GM21723 (cell line): Measurements from ENCODE around the gene XKR8.
"Not testable (repeated sequence)": the region's sequence is repeated elsewhere in the genome, so short reads cannot be mapped to it uniquely, and the experiment has no call there.

Source experiments
- ATAC-seq: cut with Tn5 transposase; IDR thresholded peaks from one replicate; pipeline ENCODE4 v1.9.1; 2021; ENCODE audit warnings: mild to moderate bottlenecking, moderate library complexity; ENCODE audit not compliant: unreplicated experiment

Gene XKR8

DNA sequence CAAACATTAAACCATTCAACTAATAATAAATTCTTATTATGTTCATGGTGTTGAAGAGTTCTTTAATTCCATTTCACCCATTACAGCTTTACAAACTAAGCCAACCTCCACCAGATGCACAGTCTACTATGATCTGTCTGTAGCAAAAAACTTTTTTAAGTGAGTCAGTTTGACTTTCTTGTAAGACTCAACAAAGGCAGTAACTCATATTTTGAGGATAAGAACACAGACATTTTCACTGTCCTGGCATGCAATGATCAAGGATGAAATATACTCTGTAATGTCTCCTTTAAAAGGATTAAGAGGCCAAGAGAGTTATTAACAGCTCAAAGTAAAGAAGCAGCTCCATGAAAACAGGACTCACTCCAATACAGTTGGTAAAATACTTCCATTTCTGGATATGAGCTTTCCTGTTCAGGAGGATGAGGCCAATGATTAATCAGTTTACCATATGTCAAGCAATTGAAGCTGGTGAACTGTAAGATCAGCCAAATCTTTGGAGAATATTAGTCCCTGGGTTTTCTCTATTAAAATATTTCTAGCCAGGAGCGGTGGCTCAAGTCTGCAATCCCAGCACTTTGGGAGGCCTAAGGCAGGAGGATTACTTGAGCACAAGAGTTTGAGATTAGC, 20.6 kb downstream of the XKR8 start:
- ATAC-seq: no peak

DNA sequence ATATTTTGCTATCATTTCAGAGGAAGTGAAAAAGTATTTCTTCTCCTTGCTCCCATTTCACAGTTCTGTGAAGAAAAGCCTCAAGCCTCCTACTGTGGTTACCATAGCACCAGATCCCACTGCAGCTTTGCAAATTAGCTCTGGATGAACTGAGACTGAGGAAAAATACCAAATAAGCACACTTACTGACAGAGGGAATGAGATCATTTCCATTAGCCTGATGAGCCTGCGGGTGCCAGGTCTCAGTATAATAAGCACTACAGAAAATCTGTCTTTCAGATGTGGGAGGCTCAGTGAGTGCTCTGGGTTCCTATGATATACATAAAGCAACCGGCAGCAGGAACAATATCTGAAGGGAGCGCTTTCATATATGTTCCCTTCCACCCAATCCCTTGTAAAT, 21.4 kb downstream of the XKR8 start:
- no peak for ATAC-seq

DNA sequence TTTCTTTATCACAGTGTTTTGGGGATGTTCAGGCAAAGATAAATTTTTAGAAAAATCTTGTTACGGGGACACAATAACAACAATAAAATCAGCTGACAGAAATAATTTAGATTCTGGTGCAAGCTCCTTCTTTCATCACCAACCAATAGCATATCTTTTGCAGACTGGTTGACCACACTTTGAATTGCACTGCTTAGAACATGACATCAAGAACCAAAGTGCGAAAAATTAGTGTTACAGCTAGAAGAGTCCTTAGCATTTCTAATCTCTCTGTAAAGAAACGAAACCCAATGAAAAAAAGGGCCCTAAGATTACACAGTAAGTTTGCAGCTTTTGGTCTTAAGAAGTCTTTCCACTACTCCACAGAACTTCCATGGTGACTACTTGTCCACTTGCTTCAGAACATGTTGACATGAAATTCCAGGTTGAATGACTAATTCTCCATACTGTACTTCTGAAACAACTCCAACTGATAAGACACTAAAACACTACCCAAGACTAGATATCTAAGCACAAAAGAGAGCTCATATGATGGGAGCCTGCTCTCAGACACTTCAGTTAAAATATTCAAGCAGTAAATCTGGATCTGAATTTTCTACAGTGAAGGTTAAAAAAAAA, 31.3 kb downstream of the XKR8 start:
- no peak for ATAC-seq

DNA sequence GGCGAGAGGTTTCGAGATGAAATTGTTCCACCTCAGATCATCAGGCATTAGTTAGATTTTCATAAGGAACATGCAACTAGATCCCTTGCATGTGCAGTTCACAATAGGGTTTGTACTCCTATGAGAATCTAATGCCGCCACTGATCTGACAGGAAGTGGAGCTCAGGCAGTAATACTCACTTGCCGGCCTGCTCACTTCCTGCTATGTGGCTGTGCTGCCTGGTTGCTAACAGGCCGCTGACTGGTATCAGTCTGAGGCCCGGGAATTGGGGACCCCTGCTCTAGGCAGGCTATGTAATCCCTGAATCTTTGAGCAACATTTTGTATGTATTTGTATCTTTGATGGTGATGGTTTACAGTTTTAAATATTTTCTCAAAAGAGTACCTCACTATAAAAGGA, 32.5 kb downstream of the XKR8 start:
- no peak for ATAC-seq

DNA sequence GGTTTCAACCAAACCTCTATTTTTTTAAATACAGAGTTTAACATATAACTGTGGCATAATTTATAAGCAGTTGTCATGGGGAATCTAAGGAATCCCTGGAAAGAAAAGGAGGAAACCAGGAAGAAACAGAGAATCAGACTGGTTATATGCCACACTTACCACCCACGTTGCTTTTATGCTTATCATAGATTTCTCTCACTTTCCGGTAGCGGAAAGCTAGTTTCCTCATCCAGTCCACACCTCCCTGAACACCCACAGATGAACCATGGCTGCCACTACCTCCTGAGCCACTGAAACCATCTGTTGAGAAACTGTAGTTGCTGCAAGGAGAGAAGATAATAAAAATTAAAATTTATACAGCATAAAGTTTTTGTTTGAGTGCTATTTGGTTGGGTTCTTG, 33.5 kb downstream of the XKR8 start:
- ATAC-seq: no peak

DNA sequence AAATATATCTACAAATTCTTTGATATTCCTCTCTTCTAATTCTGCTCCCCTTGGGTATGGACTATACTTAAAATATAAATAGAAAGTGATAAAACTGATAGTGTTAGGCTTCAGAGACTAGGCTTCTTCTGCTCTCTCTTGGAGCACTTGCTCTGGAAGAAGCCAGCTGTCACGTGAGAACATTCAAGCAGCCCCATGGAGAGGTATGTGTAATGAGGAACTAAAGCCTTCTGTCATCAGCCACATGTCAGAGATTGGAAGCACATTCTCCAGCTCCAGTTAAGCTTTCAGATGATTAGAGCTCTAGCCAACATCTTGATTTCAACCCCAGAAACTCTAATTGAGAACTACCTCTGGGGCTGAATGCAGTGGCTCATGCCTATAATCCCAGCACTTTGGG, 34.3 kb downstream of the XKR8 start:
- ATAC-seq: no peak

DNA sequence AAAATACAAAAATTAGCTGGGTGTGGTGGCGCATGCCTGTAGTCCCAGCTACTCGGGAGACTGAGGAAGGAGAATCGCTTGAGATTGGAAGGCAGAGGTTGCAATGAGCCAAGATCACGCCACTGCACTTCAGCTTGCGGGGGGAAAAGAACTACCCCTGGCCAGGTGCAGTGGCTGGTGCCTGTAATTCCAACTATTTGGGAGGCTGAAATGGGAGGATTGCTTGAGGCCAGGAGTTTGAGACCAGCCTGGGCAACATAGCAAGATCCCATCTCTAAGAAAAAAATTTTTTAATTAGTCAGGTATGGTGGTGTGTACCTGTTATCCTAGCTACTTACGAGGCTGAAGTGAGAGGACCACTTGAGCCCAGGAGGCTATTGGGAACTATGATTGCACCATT, 34.8 kb downstream of the XKR8 start:
- not testable (repeated sequence) for ATAC-seq

DNA sequence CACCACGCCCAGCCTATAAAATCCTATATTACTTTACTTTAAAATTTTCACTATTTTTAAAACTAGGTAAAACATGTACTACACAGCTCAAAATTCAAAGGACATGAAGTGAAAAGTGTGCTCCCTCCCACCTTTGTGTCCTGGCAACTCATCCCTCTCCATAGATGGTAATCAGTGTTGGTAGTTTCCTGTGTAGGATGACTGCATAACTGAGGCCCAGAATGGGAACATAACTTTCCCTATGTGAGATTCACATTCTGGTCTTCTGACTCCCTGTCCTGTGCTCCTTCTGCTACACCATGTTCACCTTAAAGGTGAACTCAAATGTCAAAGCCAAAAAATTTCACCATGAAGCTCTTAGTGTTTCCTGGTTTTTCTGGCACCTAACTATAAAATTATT, 39.3 kb downstream of the XKR8 start:
- ATAC-seq: no peak

DNA sequence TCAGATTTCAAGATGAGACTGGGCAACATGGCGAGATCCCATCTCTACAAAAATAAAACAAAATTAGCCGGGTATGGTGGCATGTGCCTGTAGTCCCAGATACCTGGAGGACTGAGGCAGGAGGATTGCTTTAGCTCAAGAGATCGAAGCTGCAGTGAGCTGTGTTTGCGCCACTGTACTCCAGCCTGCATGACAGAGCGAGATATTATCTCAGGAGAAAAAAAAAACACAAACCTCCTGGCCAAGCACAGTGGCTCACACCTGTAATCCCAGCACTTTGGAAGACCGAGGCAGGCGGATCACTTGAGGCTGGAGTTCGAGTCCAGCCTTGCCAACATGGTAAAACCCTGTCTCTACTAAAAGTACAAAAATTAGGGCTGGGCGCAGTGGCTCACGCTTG, 42.8 kb downstream of the XKR8 start:
- ATAC-seq: no peak

DNA sequence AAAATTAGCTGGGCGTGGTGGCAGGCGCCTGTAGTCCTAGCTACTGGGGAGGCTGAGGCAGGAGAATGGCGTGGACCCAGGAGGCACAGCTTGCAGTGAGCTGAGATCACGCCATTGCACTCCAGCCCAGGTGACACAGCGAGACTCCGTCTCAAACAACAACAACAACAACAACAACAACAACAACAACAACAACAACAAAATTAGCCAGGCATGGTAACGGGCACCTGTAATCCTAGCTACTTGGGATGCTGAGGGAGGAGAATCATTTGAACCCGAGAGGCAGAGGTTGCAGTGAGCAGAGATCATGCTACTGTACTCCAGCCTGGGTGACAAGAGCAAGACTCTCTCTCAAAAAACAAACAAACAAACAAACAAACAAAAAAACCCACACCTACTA, 43.3 kb downstream of the XKR8 start:
- not testable (repeated sequence) for ATAC-seq

DNA sequence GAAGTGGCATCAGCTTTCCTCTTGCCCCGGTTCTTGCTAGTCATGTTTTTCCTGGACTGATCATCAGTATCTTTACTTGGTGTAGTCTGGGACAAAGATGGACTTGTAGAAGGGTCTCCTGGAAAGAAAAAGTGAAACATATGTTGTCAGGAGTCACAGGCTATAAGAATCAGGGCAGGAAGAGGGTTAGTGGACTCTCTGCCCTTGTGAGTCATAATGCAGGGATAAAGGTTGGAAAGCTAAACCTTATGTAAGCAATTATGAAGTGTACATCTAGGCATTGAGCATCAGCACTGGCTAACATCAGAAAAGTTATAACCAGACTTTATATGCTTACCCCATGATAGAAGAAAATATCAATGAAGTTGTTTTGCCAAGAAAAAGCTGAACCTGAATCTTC, 51.2 kb downstream of the XKR8 start:
- no peak for ATAC-seq
